ENCODE results near the gene CYTH2.

GRCh38 chr19:48507911-48508439, 38.8 kb downstream of the CYTH2 start:
- TF ChIP-seq CTCF (IDR thresholded peaks at IDR 0.05; ENCODE audit: low read depth, low read length) = no peak
- TF ChIP-seq EZH2phosphoT487 (IDR thresholded peaks at IDR 0.05; ENCODE audit: low read depth) = no peak
